A673 (cell line): ENCODE measurements around the gene MCF2L2. TPM values are rescaled to one million over a fixed set of nuclear protein-coding genes. Genes with fewer than 3 reads are reported as not detected.
"Not testable (repeated sequence)": the region's sequence is repeated elsewhere in the genome, so short reads cannot be mapped to it uniquely, and the experiment has no call there.

Experiments
- BruUV-seq: library from RNA; stranded (reverse); fragments of 400-500 nt; replicated peaks from 2 replicates; lab custom pipeline; 2021; lab: Mats Ljungman, UMichigan
- CTCF ChIA-PET: fragments of 300-600 bp; sonication (Branson Sonifier 250); formaldehyde crosslinking; loops from one replicate; lab custom pipeline; 2022; ENCODE audit warnings: antibody characterized with exemption; lab: Charles Lee
- POLR2A ChIA-PET: fragments of 300-600 bp; sonication (Branson Sonifier 250); formaldehyde crosslinking; loops from one replicate; lab custom pipeline; 2022; ENCODE audit warnings: antibody characterized with exemption; ENCODE audit not compliant: low non-redundant PET; lab: Charles Lee
- DNase-seq: peaks from one replicate; pipeline ENCODE4 v3.0.0-alpha.2; 2015; ENCODE audit warnings: low spot score
- H3K27ac ChIP-seq: fragments of 200-600 bp; sonication (generic); 2 replicates; pipeline ENCODE4 v1.5.1; 2016; ENCODE audit warnings: mixed run types, low read depth, mild to moderate bottlenecking, mixed read lengths, antibody characterized with exemption, low read length; ENCODE audit not compliant: poor library complexity, severe bottlenecking
- H3K27me3 ChIP-seq: fragments of 200-600 bp; sonication (generic); replicated peaks from 2 replicates; pipeline ENCODE4 v1.6.1; 2017; ENCODE audit warnings: mixed run types, low read depth, mild to moderate bottlenecking, mixed read lengths, antibody characterized with exemption, low read length; ENCODE audit not compliant: insufficient read depth, poor library complexity
- H3K36me3 ChIP-seq: fragments of 200-600 bp; sonication (generic); 2 replicates; pipeline ENCODE4 v1.6.1; 2016; ENCODE audit warnings: mixed run types, mild to moderate bottlenecking, mixed read lengths, antibody characterized with exemption, low read length; ENCODE audit not compliant: insufficient read depth, poor library complexity, severe bottlenecking
- H3K4me1 ChIP-seq: fragments of 200-600 bp; sonication (generic); 2 replicates; pipeline ENCODE4 v1.6.1; 2017; ENCODE audit warnings: mixed run types, mild to moderate bottlenecking, mixed read lengths, antibody characterized with exemption, low read length; ENCODE audit not compliant: insufficient read depth, poor library complexity, severe bottlenecking
- H3K4me3 ChIP-seq: fragments of 200-600 bp; sonication (generic); 2 replicates; pipeline ENCODE4 v1.5.1; 2016; ENCODE audit warnings: low read depth, mixed run types, mild to moderate bottlenecking, mixed read lengths, low read length; ENCODE audit not compliant: poor library complexity, severe bottlenecking
- H3K9me3 ChIP-seq: fragments of 200-600 bp; sonication (generic); 2 replicates; pipeline ENCODE4 v1.6.1; 2016; ENCODE audit warnings: mixed run types, low read depth, mild to moderate bottlenecking, mixed read lengths, antibody characterized with exemption, low read length; ENCODE audit not compliant: poor library complexity, severe bottlenecking
- CTCF ChIP-seq: fragments of 300-800, 200-600 bp; sonication (generic); conservative IDR thresholded peaks from 2 replicates; pipeline ENCODE4 v1.5.1; 2017; ENCODE audit warnings: low read depth, mild to moderate bottlenecking, antibody characterized with exemption, low read length, moderate library complexity, mixed read lengths
- EZH2 ChIP-seq: fragments of 200-600 bp; sonication (generic); IDR thresholded peaks from 2 replicates; pipeline ENCODE4 v1.6.1; 2017; ENCODE audit warnings: borderline replicate concordance, low read depth, mild to moderate bottlenecking, mixed read lengths, antibody characterized with exemption, low read length; ENCODE audit not compliant: poor library complexity, severe bottlenecking
- intact Hi-C: fragments of 100-400 bp; cut with micrococcal nuclease; formaldehyde crosslinking; loops from one replicate; pipeline ENCODE4 v1.10.0; 2022; ENCODE audit not compliant: unreplicated experiment
- total RNA-seq: library from RNA; stranded (reverse); gene quantifications from 2 replicates; pipeline ENCODE4 v1.2.3, GENCODE V29; 2021

MCF2L2 gene
- total RNA-seq, 1 experiment from 2014 or later, result not detected

- TF ChIP-seq EZH2 (no peak), CTCF (no peak)
- no TSS peak for BruUV-seq
- no peak overlapping the region for H3K27ac ChIP-seq
- H3K9me3 ChIP-seq, result no peaks in the 10 kb centered on the region
- H3K4me1 ChIP-seq, result no peaks in the 10 kb centered on the region
- H3K27me3 ChIP-seq, result peaks cover 2% of the 10 kb centered on the region
- intact Hi-C loops, result no loop called here
- H3K36me3 ChIP-seq, result no peaks in the 10 kb centered on the region
- ChIA-PET POLR2A (interaction anchor here (0.5 kb wide), 1 partner anchor 13 kb away, joined by 3 read pairs; no protein-coding TSS in a partner anchor), CTCF (interaction anchor here (0.6 to 1.5 kb wide), 2 partner anchors 44 to 204 kb away, joined by 3 to 6 read pairs; no protein-coding TSS in a partner anchor)
- DNase-seq, result no peak
- H3K4me3 ChIP-seq, result peak overlapping the region; percentile 45
These were observed 249.9 kb downstream of the MCF2L2 start for GRCh38 chr3:183178512-183178832.

GRCh38 chr3:183172051-183172639, 256.3 kb downstream of the MCF2L2 start:
- DNase-seq, result no peak
- ChIA-PET POLR2A (no interaction called here), CTCF (interaction anchor here (0.6 kb wide), 1 partner anchor 84 kb away, joined by 5 read pairs; no protein-coding TSS in a partner anchor)
- no peak overlapping the region for H3K27ac ChIP-seq
- BruUV-seq, result no TSS peak
- H3K4me1 ChIP-seq, result no peaks in the 10 kb centered on the region
- H3K9me3 ChIP-seq, result no peaks in the 10 kb centered on the region
- H3K4me3 ChIP-seq, result no peak overlapping the region
- H3K36me3 ChIP-seq, result no peaks in the 10 kb centered on the region
- intact Hi-C loops, result no loop called here
- no peaks in the 10 kb centered on the region for H3K27me3 ChIP-seq
- TF ChIP-seq CTCF, result no peak
- TF ChIP-seq EZH2, result no peak

- H3K4me3 ChIP-seq, DNase-seq, H3K36me3 ChIP-seq, POLR2A ChIA-PET, intact Hi-C loops, H3K4me1 ChIP-seq, BruUV-seq, H3K9me3 ChIP-seq, CTCF ChIA-PET, H3K27me3 ChIP-seq, H3K27ac ChIP-seq: not testable (repeated sequence)
These were observed 260.4 kb downstream of the MCF2L2 start for GRCh38 chr3:183167975-183168374.

- Histone ChIP-seq H3K27me3 (no peaks in the 10 kb centered on the region), H3K4me1 (no peaks in the 10 kb centered on the region), H3K36me3 (no peaks in the 10 kb centered on the region), H3K4me3 (no peak overlapping the region), H3K27ac (no peak overlapping the region), H3K9me3 (no peaks in the 10 kb centered on the region)
- ChIA-PET POLR2A (no interaction called here), CTCF (no interaction called here)
- intact Hi-C loops, result no loop called here
- DNase-seq, result no peak
- no TSS peak for BruUV-seq
- no peak for TF ChIP-seq CTCF
- TF ChIP-seq EZH2, result no peak
These were observed 264.9 kb downstream of the MCF2L2 start for GRCh38 chr3:183163563-183163962.
